ENCODE measurements around the gene IPCEF1.
A peak's percentile ranks its signal among the peaks of the same experiment; 100 is the strongest.

IPCEF1 gene

GRCh38 chr6:154292855-154293519, 63.6 kb downstream of the IPCEF1 start:
- DNase-seq (ENCODE audit: low read depth in 2 of 2), result no peak

DNA sequence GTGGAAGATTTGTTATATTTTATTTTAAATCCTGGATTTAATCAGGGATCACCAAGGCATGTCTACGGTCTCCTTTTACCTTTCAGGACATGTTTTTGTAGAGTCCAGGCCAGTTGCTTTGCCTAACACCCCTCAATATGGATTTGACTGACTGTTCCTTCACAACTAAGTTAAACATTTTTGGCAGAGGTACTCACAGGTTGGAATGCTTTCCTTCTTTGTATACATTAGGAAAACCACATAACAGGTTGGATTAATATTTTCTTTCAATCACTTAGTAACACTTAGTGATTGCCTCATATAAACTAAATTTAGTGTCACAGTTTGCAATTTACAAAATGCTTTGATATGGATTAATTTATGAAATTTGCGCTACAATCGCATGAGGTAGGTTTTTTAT, 64.5 kb downstream of the IPCEF1 start:
- no peak for DNase-seq (ENCODE audit: low read depth in 2 of 2)

DNA sequence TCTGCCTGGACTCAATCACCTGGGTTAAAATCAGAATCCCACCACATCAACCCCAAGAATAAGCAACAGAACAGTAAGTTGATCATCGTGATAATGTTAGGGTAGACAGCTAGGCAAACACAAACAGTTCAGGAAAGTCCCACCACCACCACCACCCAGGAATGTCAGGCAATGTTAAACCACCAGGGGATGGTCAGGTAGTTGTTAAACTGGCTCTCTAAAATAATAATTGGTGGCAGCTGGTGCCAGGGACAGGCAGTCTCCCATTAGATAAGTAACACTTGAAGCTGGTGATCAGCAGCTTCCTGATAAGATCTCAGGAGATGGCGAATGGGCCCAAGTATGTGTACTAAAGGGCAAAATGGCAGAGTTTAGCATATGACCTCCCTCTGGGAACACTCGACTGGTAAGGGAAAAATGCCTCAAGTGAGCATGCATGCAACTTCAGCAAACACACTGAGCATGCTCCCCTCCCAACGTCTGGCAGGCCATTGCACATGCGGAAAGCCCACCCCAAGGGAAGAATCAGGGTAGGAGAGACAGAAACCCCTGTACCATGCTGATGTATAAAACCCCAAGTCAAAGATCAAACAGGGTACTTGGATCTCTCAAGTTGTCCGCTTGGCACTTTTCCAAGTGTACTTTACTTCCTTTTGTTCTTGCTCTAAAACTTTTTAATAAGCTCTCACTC, 66.6 kb downstream of the IPCEF1 start:
- DNase-seq (ENCODE audit: low read depth in 2 of 2), result no peak

DNA sequence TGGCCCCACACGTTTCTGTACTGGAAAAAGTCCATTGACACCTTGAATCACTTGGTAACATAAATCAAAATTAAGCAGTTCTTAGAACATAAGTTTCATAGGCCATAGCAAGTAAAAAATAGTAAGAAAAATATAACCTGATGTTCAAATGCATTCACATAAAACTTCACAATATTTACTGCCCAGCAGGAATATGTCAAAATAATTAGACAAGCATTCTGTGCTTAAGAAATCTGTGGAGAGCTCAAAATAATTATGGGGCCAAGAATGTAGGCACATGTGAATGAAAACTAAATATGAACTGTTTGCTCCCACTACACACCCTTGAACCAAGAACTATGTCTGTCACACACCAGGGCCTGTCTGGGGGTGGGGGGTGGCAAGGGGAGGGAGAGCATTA, 70.8 kb downstream of the IPCEF1 start:
- DNase-seq (ENCODE audit: low read depth in 2 of 2), result no peak

GRCh38 chr6:154284313-154284853, 72.2 kb downstream of the IPCEF1 start:
- DNase-seq (ENCODE audit: low read depth in 2 of 2), result no peak

- DNase-seq (ENCODE audit: low read depth in 2 of 2), result no peak
These were observed 76.1 kb downstream of the IPCEF1 start for GRCh38 chr6:154280521-154280920.

DNA sequence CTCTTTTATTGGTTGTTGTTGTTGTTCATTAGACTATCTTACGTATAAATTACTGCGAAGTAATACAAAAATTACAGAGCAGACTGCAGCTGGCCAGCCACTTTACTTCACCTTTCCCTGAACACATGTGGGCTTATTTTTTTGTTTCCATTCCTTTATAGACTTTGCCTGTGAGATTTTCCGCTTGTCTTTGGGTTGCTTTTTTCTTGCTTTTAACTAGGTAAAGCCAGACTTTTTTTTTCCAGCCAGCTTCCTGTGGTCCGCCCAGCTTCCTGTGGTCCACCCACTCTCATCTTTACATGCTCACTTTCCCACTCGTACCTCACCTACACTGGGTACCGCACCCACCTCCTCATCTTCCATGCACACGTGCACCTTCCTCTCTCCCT, 79.0 kb downstream of the IPCEF1 start:
- DNase-seq (ENCODE audit: low read depth in 2 of 2), result peak in 1 of 2 donors; percentile 38

- no peak for DNase-seq (ENCODE audit: low read depth in 2 of 2)
These were observed 79.6 kb downstream of the IPCEF1 start for GRCh38 chr6:154276810-154277628.

- DNase-seq (ENCODE audit: low read depth in 2 of 2), result no peak
These were observed 82.4 kb downstream of the IPCEF1 start for GRCh38 chr6:154274168-154274567.

DNA sequence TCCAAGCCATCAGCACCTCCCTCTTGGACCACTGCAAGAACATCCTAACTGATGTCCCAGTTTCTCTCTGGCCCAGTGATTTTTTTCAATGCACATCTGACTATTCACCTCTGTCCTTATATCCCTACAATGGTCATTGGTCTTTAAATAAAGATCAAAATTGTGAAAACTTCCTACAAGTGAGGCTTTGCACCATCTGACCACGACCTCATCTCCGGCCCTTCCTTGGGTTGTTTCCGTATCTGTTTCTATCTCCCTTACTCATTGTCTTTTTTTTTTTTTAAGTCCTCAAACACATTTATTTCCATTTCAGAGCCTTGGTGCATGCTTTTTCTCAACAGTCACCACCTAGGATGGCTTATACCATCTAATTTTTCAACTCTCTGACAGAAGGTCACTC, 88.1 kb downstream of the IPCEF1 start:
- DNase-seq (ENCODE audit: low read depth in 2 of 2), result no peak

GRCh38 chr6:154267508-154268106, 89.0 kb downstream of the IPCEF1 start:
- DNase-seq (ENCODE audit: low read depth in 2 of 2), result no peak

- DNase-seq (ENCODE audit: low read depth in 2 of 2), result no peak
These were observed 90.0 kb downstream of the IPCEF1 start for GRCh38 chr6:154266560-154267099.

- no peak for DNase-seq (ENCODE audit: low read depth in 2 of 2)
These were observed 94.8 kb downstream of the IPCEF1 start for GRCh38 chr6:154261688-154262397.

- no peak for DNase-seq (ENCODE audit: low read depth in 2 of 2)
These were observed 98.4 kb downstream of the IPCEF1 start for GRCh38 chr6:154258064-154258757.

GRCh38 chr6:154257067-154257466, 99.5 kb downstream of the IPCEF1 start:
- DNase-seq (ENCODE audit: low read depth in 2 of 2), result no peak

GRCh38 chr6:154252678-154253077, 103.9 kb downstream of the IPCEF1 start:
- no peak for DNase-seq (ENCODE audit: low read depth in 2 of 2)

GRCh38 chr6:154251116-154251515, 105.5 kb downstream of the IPCEF1 start:
- no peak for DNase-seq (ENCODE audit: low read depth in 2 of 2)

DNA sequence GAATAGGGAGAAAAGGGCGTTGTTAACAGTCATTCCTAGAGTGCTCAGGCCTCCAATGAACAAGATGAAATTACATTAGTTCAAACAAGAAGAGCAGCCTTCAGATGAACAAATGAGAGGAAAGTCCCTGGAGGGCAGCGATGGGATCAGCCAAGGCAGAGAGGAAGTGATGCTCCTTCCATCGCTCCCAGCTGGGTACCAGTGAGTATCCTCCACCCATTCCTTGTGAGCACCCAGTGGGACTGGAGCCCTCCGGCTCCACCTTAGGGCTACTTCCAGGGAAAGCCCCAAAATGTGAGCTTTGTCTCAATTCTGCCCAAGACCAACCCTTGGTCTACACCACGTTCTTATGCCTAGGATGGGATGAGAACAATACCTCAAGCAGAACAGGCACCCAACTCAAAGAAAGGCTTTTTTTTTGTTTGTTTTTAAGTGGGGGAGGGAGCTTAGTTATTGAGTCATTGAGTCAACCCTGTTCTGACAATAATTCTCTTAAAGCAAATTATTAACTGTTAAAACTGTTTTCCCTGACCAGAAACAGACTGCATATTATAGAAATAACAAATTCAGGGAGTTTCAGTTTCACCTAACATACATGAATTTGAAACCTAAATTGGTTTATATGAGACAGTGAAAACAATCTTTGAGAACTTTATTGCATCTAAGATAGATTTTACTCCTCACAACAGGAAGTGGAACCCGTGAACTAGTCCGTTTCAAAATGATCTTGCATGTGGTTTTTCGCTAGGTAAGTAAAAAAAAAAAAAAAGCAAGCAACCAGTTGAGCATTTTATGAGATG, 106.9 kb downstream of the IPCEF1 start:
- DNase-seq (ENCODE audit: low read depth in 2 of 2), result no peak

DNA sequence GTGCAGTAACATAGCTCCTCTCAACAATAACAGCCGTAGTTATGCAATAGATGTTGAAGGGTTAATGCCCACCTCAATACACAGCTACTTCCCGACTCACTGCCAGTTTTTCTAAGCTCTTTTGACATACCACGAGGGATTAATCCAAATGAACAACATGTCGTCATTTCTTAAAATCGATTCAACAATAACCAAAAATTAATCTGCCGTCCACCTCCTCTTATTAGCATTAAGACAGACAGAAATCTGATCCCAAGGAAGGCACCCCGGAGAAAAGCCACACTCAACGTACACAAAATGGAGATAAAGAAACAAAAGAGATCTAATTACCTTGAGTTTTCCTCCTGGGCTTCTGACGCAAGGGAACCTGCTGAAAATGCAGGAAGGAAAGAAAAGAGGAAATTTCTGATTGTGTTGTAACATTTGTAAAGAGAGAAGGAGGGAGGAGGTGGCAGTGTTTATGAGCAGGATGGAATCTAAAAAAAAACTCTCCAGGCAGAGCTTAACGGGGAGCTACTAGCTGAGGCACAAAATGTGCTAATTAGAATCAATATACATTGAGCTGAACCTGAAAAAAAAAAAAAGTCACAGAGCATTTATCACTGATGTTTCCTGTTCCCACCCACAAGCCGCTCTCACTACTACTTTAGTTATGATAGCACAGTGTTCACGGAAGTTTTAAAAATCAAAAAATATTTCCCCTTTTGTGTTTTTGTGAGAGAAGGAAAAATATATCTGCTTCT, 109.3 kb downstream of the IPCEF1 start:
- DNase-seq (ENCODE audit: low read depth in 2 of 2), result no peak
